ENCODE data around the gene FAM217A.

The FAM217A gene

GRCh38 chr6:4021133-4021853 lies 57.6 kb downstream of the FAM217A start:
- peak; percentile 99 for DNase-seq (ENCODE audit: low read depth)

- DNase-seq (ENCODE audit: low read depth), result no peak
Measured at GRCh38 chr6:4020822-4021132, 58.2 kb downstream of the FAM217A start.

- DNase-seq (ENCODE audit: low read depth), result no peak
Measured at GRCh38 chr6:4018924-4019236, 60.1 kb downstream of the FAM217A start.
